ENCODE results near the gene FGD3.
"Not testable (repeated sequence)": the region's sequence is repeated elsewhere in the genome, so short reads cannot be mapped to it uniquely, and the experiment has no call there.

FGD3 gene

DNA sequence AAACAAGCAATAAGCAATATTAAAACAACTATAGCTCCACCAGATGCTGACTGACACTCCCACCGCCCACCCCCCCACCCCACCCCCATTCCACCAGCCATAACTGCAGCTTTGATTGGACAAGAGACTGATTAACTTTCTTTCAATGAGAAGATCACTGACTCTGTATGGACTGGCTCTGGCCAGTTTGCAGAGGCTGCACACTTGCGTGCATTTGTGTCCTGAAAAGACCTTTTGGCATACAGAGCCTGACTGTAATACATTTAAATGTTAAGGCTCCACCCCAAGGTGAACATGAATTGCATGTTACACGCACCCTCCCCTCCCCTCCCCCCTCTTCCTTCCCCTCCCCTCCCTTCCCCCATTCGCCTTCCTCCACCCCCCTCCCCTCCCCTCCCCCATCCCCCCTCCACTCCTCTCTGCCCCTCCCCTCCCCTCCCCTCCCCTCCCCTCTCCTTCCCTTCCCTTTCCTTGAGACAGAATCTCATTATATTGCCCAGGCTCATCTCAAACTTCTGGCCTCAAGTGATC lies 31.1 kb downstream of the FGD3 start:
- DNase-seq, result no peak

DNA sequence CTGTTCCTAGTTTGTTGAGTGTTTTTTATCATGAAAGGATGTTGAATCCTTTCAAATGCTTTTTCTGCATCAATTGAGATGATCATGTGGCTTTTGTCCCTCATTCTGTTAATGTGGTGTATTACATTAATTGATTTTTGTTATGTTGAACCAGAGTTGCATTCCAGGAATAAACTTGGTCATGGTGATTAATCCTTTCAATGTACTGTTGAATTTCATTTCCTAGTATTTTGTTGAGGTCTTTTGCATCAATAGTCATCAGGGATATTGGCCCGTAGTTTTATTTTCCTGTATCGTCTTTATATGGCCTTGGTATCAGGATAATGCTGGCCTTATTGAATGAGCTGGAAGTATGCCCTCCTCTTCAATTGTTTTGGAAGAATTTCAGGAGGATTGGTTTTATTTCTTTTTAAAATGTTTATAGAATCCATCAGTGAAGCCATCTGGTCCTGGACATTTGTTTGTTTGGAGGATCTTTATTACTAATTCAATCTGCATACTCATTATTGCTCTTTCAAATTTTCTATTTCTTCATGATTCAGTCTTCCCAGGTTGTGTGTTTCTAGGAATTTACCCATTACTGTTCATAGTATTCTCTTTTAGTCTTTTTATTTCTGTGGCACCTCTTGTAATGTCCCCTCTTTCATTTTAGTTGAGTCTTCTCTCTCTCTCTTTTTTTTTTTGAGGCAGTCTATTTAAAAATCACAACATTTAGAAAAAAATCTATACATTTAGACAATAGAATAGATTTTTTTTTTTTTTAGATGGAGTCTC lies 32.1 kb downstream of the FGD3 start:
- DNase-seq, result no peak

DNA sequence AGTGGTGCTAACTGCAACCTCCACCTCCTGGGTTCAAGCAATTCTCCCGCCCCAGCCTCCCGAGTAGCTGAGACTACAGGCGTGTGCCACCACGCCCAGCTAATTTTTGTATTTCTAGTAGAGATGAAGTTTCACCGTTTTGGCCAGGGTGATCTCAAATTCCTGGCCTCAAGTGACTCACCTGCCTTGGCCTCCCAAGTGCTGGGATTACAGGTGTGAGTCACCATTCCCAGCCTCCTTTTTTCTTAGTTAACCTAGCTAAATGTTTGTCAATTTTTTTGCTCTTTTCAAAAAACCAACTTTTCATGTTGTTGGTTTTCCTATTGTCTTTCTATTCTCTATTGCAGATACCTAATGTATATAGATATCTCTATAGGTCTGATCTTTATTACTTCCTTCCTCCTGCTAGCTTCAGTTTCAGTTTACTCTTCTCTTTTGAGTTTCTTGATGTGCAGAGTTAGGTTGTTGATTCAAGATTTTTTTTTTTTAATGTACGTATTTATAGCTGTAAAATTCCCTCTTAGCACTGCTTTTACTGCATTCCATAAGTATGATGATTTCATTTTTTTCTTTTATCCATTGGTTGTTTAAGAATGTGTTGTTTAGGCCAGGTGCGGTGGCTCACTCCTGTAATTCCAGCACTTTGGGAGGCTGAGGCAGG lies 32.9 kb downstream of the FGD3 start:
- no peak for DNase-seq

DNA sequence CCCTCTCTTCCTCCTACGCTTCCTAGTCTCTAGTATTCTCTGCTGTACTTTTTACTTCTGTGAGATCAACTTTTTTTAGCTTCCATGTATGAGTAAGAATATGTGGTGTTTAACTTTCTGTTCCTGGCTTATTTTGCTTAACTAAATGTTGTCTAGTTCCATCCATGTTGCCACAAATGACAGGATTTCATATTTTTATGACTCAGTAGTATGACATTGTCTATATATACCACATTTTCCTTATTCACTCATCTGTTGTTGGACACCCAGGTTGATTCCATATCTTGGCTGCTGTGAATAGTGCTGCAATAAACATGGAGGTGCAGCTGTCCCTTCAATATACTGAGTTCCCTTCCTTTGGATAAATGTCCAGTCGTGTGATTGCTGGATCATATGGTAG lies 34.8 kb downstream of the FGD3 start:
- DNase-seq, result no peak

DNA sequence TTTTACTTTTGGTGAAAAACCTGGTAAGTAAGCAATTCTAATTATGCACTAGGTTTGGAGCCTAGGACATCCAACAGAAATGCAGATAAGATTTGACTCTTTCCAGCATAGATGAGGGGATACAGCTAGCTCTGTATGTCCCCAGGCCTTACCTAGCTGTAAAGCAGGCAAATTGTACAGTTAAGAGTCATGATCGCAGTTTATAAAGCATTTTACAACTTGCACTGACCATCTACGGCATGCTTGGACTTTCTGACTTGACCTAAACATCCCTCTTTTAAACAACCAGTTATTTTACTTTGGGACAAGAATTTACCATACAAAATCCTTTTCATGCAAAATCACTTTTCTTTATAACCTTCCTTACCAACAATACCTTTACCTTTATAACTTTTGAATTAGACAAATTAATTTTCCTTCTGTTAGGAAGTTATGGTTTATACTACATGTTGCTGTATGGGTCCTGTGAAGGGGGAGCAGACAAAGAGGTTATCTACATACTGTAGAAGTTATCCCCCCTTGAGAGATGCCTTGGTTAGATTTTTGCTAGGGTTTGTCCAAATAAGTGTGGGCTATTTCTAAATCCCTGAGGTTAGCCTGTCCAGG lies 36.8 kb downstream of the FGD3 start:
- DNase-seq, result no peak

DNA sequence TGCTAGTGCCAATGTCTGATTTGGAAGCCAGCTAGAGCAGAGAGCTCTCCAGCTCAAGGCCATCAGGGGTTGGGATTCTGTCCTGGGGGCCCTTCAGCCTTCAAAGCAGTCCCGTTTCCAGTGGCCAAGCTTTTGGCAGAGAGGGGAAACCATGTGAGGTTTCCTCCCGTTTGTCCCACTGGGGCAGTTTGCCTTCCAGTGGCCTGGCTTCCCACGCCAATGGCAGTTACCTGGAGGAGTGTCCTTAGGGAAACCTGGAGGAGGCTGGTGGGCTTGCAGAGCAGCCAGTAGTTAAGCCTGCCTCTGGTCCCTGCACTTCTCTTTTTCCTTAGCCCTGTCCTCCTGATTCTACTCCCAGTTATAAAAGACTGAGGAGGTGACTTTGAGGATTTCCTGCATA lies 37.7 kb downstream of the FGD3 start:
- DNase-seq, result no peak

DNA sequence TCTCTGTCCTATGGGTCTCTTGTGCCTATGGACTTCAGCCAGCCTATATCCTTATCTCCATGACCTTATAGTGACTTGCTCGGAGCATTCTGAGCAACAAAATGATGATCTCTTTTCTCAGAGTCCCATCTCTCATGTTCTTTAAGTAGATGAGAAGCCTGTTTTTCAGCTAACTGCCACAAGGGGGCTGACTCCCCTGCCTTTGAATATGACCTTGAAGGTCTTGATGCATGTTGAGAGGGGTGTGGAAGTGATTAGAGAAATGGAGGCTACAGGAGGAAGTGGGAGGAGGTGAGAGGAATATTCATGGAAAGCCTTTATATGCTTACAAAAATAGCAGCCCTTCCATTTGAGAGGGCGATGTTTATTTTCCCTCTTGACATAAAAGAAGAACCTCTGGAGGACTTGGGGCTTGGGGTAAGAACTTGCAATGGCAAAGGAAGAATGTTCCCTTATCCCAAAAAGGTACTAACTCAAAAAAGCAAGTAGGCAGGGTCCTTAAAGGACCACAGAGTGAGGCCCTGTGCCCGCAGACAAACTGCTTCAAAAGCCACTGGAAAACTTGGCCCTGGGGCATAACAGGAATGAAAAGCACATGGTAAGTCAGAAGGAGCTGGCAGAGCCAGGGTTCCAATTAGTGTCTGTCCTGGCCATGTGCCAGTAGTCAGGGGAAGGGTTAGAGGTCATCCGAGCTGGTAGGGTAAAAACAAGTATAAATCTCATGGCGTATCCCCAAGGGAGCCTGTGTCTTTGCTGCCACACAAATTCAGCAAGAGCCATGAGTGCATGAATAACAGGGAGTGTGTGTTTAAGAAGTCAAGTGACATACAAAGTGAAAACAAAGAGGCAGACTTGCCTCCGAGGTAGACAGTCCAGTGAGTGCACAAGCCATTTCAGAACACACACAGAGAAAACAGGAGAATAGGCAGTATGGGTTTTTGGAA lies 39.1 kb downstream of the FGD3 start:
- peak; percentile 59 to 69 for DNase-seq

DNA sequence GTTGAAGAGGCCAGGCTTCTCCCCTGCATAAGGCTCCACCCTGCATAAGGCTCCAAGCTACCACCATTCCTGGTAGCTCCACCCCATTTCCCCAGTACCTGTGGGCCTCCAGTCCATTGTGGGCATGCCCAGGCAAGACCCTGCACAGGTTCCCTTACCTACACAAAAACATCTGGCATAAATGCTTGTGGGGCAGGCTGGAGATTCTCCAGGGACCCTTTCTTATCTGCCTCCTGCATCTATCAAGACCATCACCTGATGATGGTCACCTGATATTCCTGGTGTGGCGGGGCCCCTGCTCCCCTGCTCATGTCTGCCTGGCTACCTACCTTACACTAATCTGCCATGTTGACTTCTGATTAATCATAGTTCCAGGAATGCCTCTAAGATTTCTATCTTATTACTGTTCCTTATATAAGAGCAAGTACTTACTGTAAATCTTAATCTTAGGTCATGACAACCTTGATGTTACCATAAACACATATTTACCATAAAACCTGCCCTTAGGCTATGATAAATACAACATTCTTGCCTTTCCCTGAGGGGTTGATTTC lies 41.0 kb downstream of the FGD3 start:
- no peak for DNase-seq

DNA sequence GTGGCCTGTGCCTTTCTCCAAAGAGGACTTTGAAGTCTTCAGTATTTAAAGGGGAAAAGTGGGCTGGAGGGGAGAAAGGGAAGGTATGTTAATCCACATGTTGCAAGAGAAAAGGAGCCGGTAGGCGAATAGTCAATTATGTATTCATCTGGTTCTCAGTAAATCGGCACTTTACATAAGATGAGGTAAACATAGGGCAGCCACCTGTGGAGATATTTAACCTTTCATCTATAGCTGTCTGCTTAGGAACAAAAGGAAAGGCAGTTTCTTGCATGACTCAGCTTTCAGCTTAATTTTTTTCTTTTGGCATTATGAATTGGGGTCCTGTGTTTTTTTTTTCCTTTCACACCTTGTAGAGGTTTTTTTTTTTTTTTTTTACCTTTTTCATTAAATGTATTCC lies 42.2 kb downstream of the FGD3 start:
- no peak for DNase-seq

DNA sequence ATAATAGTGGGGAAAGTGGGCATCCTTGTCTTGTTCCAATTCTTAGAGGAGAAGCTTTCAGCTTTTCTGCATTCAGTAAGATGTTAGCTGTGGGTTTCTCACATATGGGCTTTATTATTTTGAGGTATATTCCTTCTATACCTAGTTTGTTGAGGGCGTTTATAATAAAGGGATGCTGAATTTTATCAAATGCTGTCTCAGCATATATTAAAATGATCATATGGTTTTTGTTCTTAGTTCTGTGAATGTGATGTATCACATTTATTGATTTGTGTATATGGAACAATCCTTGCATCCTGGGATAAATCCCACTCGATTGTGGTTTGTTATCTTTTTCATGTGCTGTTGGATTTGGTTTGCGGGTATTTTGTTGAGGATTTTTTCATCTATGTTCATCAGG lies 43.1 kb downstream of the FGD3 start:
- no peak for DNase-seq

DNA sequence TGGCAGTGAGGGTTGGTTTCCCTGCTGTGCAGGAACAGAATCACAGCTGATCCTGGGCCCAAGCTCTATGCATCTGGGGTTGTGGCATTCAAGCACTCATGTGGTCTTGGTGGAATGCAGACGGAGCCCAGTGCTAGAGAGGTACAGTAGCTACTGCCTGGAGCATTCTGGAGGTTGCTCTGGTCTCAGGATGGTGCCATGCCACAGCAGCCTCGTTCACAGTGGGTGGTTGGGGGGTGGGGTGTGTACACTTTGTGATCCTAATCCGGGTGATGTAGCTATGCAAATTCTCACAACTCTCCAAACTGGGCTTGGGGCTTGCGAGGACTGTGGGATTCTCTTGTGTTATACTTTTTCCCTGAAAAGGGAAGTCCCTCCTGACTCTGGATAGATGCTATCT lies 45.2 kb downstream of the FGD3 start:
- DNase-seq, result no peak

DNA sequence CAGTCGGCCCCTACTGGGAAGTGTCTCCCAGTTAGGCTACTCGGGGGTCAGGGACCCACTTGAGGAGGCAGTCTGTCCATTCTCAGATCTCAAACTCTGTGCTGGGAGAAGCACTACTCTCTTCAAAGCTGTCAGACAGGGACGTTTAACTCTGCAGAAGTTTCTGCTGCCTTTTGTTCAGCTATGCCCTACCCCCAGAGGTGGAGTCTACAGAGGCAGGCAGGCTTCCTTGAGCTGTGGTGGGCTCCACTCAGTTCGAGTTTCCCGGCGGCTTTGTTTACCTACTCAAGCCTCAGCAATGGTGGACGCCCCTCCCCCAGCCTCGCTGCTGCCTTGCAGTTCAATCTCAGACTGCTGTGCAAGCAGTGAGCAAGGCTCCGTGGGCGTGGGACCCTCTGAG lies 51.5 kb downstream of the FGD3 start:
- not testable (repeated sequence) for DNase-seq

DNA sequence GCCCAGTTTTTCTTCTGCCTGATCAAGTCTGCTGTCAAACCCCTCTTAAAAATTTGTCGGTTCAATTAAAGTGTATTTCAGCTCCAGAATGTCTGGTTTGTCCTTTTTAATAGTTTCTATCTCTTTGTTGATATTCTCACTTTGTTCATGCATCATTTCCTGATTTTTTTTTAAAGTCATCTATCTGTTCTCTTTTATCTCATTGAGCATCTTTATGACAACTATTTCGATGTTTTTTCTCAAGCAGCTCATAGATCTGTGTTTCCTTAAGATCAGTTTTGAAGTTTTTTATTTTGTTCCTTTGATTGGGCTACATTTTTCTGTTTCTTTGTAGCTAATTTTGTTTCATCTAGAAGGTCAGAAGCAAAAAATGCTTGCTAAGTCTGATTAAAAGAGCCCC lies 53.7 kb downstream of the FGD3 start:
- peak in 1 of 2 donors; percentile 20 for DNase-seq

DNA sequence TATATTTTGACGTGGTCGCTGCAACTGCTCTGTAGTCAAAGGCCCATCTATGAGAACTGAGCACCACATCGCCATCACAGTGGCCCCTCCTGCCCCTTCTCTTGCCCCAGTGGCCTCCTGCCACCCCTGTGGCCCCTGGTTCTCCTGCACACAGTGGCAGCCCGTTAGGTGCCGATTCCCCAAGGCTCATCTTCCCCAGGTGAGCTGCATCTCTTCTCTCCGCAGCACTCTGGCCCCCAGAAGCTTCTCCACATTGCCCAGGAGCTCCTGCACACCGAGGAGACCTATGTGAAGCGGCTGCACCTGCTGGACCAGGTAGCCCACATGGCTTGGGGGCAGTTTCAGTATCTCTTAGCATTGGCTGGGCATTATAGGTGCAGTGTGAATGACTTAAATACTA lies 55.4 kb downstream of the FGD3 start:
- DNase-seq, result no peak

DNA sequence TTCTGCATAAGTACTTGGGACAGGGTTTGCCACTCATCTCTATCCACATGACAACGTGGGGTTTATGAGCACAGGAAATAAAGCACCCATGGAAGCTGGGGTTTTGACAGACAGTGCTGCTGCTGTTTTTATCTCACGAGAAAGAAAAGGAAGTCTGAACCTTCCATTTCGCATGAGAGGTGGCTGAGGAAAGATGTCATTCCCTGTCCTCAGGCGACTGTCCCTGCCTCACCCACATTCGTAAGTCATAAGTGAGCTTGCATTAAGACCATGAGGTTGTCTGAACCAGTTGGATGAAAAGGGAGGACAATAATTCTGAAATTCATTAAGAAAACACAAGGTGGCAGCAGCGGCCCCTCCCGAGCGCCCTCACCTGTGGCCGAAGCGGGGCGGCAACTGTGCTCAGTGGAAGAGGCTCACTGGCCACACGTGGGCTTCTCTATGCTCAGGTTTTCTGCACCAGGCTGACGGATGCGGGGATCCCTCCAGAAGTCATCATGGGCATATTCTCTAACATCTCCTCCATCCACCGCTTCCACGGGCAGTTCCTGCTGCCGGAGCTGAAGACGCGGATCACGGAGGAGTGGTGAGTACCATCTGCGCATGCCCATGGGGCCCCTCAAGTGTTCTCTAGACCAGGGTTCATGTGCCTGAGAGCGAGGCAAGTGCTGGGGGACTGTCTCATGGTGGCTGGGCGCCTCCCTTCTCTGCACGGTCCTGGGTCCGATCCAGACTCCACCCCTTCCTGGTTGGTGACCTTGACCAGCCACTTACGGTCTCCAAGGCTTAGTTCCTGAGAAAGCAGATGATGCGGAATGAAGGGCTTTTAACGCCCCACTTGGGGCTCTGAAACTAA lies 56.5 kb downstream of the FGD3 start:
- DNase-seq, result peak; percentile 61 to 72

DNA sequence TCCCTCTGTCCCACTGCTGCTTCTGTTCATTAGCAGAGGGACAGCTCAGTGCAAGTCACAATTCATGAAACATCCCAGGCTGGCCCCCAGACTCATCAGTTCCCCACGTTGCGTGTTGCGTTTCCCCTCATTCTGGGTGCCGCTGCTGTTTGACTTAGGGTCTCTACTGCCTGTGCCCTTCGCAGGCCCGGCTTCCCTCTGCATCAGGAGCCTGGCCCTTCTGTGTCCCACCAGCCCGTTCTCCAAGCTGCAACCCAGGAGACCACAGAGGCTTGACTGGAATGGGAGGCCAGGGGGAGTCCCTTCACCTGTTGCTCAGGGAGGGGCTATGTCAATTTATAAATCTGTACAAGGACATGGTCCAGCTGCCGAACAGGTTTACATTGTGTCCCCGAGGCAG lies 57.2 kb downstream of the FGD3 start:
- DNase-seq, result no peak

DNA sequence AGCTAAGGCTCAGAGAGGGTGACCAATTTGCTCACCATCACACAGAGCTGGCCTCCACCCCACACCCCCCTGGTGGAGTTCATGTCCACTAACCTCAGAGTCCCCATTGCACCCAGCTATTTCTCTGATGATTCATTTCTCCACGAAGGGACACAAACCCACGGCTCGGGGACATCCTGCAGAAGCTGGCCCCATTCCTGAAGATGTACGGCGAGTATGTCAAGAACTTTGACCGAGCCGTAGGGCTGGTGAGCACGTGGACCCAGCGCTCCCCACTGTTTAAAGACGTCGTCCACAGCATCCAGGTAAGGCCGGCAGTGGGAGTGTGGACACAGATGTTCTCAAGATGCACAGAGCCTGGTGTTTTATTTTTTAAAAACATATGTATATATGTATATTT lies 58.6 kb downstream of the FGD3 start:
- DNase-seq, result no peak

DNA sequence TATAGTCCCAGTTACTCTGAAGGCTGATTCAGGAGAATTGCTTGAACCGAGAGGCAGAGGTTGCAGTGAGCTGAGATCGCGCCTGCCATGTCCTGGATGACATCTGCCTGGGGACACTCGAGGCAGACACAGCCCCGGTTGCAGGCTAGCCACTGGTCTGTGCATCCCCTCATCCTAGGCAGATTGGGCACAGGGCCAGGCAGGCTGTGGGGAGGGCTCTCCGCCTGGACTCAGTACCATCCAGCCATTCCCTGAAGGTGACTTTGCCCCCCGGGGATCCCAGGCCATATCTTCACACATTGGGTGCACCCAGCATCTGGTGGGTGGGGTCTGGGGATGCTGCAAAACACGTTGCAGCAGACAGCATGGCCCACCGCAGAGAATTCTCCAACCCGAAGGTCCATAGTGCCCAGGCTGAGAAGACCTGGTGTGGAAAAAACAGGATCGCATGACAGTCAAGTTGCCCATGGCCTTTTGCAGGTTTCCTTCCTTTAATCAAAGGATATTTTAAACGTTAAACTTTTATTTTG lies 60.3 kb downstream of the FGD3 start:
- no peak for DNase-seq

DNA sequence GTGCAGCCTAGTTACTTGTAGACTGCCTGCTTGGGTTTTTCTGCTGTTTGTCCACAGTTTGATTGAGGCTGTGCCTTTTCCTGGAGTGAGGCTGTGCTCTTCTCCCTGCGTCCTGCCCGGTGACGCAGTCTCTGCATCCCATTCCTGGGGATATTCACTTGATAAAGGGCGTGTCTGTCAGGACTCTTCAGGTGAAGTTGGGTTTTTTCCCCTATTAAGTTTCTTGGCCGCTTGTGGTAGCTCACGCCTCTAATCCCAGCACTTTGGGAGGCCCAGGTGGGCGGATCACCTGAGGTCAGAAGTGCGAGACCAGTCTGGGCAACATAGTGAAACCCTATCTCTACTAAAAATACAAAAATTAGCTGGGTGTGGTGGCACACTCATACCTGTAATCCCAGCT lies 61.1 kb downstream of the FGD3 start:
- DNase-seq, result no peak

DNA sequence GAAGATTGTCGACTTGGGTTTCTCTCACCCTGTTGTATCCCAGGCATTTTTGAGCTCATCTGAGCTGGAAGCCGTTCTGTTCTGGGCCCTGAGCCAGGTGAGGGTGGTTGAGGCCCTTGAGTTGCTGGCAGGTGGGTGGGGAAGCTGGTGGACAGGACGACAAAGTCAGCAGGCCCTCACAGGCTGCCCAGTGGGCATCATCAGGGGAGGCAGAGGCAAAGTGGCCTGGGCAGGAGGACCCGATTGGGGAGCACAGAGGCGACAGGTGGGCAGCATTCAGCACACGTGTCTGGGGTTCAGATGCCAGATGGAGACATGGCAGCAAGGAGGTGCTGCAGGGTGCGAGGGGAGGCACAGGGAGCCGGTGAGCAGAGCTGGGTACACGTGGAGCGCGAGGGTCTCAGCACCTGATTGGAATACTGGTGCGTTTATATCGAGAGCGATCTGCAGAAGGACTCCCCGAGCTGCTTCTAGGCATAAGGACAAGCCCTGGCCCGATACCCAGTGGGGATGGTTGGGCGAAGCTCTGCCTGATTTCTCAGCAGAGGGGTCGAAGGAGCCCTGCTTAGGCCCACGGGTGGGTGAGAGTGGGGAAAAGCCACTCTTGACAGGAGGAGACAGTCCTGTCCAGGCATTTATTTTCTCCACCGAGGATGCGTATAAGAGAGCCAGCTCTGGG lies 62.2 kb downstream of the FGD3 start:
- no peak for DNase-seq

DNA sequence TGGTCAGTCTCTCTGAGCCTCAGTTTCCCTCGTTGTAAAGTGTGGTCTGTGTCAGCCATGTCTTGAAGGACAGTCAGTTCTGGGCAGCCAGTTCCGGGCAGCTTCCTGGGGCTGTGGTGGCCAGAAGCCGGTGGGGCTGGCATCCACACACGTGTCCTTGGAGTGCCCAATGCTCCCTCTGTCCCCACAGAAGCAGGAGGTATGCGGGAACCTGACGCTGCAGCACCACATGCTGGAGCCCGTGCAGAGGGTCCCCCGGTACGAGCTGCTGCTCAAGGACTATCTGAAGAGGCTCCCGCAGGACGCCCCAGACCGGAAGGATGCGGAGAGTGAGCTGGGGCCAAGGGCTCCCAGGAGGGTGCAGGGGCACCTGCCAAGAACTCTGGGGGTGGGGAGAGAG lies 62.7 kb downstream of the FGD3 start:
- DNase-seq, result no peak
